Activated CD4-positive, alpha-beta T cell treated with anti-CD3 and anti-CD28 coated beads, Interleukin-2, Interleukin-6, amounts not matched to agents 100 ng/mL and 50 ng/mL, durations not matched to agents 16 hours and 8 hours (primary cell): ENCODE measurements around the gene FOXE3.
A peak's percentile ranks its signal among the peaks of the same experiment; 100 is the strongest.

Source experiments
- DNase-seq: peaks from one replicate; pipeline ENCODE4 v3.0.0-alpha.2; 2020

FOXE3 gene

GRCh38 chr1:47436304-47436978 is 20.4 kb downstream of the FOXE3 start:
- peak; percentile 90 for DNase-seq

GRCh38 chr1:47436979-47437446 is 20.9 kb downstream of the FOXE3 start:
- peak; percentile 30 for DNase-seq

- peak; percentile 95 for DNase-seq
These were observed 21.5 kb downstream of the FOXE3 start, which contains the start of gene FOXD2 for GRCh38 chr1:47437447-47438164. FOXD2 (plus strand) TSS chr1:47438044; CDS start chr1:47438136, 92 bp downstream.

- DNase-seq = peak; percentile 30
These were observed 22.3 kb downstream of the FOXE3 start for GRCh38 chr1:47438165-47439016.

- no peak for DNase-seq
These were observed 23.1 kb downstream of the FOXE3 start for GRCh38 chr1:47439017-47439818.

- DNase-seq = no peak
These were observed 23.9 kb downstream of the FOXE3 start for GRCh38 chr1:47439819-47440598.

GRCh38 chr1:47440599-47441081 is 24.6 kb downstream of the FOXE3 start:
- DNase-seq = no peak

GRCh38 chr1:47441450-47442106 is 25.5 kb downstream of the FOXE3 start:
- no peak for DNase-seq

- no peak for DNase-seq
These were observed 26.1 kb downstream of the FOXE3 start for GRCh38 chr1:47442202-47442601.

GRCh38 chr1:47442842-47443529 is 26.9 kb downstream of the FOXE3 start:
- DNase-seq = no peak

GRCh38 chr1:47443530-47444296 is 27.6 kb downstream of the FOXE3 start:
- DNase-seq = no peak

- DNase-seq = no peak
These were observed 28.1 kb downstream of the FOXE3 start for GRCh38 chr1:47444297-47444561.

- DNase-seq = peak; percentile 41
These were observed 28.7 kb downstream of the FOXE3 start for GRCh38 chr1:47444562-47445465.

- DNase-seq = no peak
These were observed 29.9 kb downstream of the FOXE3 start for GRCh38 chr1:47445823-47446550.

- DNase-seq = no peak
These were observed 32.6 kb downstream of the FOXE3 start for GRCh38 chr1:47448462-47449222.

GRCh38 chr1:47449822-47450552 is 33.9 kb downstream of the FOXE3 start:
- no peak for DNase-seq
